K562 (cell line): ENCODE results near the gene PHPT1. TPM values are rescaled to one million over a fixed set of nuclear protein-coding genes. Genes with fewer than 3 reads are reported as not detected.

Experiments used
- ARID2 ChIP-seq: fragments of 450-650 bp; IDR thresholded peaks from 2 replicates; pipeline ENCODE4 v1.6.1; 2017; ENCODE audit warnings: antibody characterized with exemption, mild to moderate bottlenecking
- BACH1 ChIP-seq: fragments of 200-800 bp; sonication (Bioruptor generic); IDR thresholded peaks from 2 replicates; pipeline ENCODE4 v1.6.1; 2016; ENCODE audit warnings: missing genetic modification characterization, missing compliant biosample characterization
- CBFA2T3 ChIP-seq: fragments of 450-650 bp; IDR thresholded peaks from 2 replicates; pipeline ENCODE4 v1.6.1; 2017
- CC2D1A ChIP-seq: fragments of 450-650 bp; IDR thresholded peaks from 2 replicates; pipeline ENCODE4 v1.6.1; 2017; ENCODE audit warnings: mild to moderate bottlenecking
- CXXC5 ChIP-seq: fragments of 250-450 bp; sonication (Bioruptor Pico); IDR thresholded peaks from 2 replicates; pipeline ENCODE4 v1.8.0; 2022; ENCODE audit warnings: inconsistent platforms, mild to moderate bottlenecking, moderate library complexity
- DACH1 ChIP-seq: fragments of 450-650 bp; IDR thresholded peaks from 2 replicates; pipeline ENCODE4 v1.6.1; 2018; ENCODE audit not compliant: partially characterized antibody
- FUS ChIP-seq: fragments of 200-400 bp; formaldehyde crosslinking; optimal IDR thresholded peaks from 2 replicates; pipeline ENCODE3; 2017; ENCODE audit warnings: low read depth, low read length
- GABPB2 ChIP-seq: fragments of 250-450 bp; sonication (Bioruptor Pico); conservative IDR thresholded peaks from 2 replicates; pipeline ENCODE4 v1.5.1; 2021; ENCODE audit warnings: mild to moderate bottlenecking
- GATAD2B ChIP-seq: fragments of 450-650 bp; IDR thresholded peaks from 2 replicates; pipeline ENCODE4 v1.6.1; 2017; ENCODE audit warnings: mild to moderate bottlenecking, borderline replicate concordance
- KDM1A ChIP-seq, 2 experiments: fragments of 450-650 bp; IDR thresholded peaks; 2 replicates each; pipeline ENCODE4 v1.6.1; 2016; ENCODE audit warnings: mild to moderate bottlenecking in 2 of 2
- KLF6 ChIP-seq: fragments of 250-450 bp; sonication (Bioruptor Pico); IDR thresholded peaks from 2 replicates; pipeline ENCODE4 v1.4.0; 2020; ENCODE audit warnings: mild to moderate bottlenecking, moderate library complexity, borderline replicate concordance
- LEF1 ChIP-seq: fragments of 450-650 bp; IDR thresholded peaks from 2 replicates; pipeline ENCODE4 v1.6.1; 2016; ENCODE audit warnings: mild to moderate bottlenecking
- POLR2B ChIP-seq: fragments of 450-650 bp; IDR thresholded peaks from 2 replicates; pipeline ENCODE4 v1.6.1; 2018; ENCODE audit warnings: low read depth; ENCODE audit not compliant: partially characterized antibody
- RAD21 ChIP-seq, 2 experiments: fragments of 250-450 bp in 1 of 2; fragments of 450-650 bp in 1 of 2; sonication (Bioruptor Pico) in 1 of 2; formaldehyde crosslinking in 1 of 2; IDR thresholded peaks in 1 of 2; conservative IDR thresholded peaks in 1 of 2; 2 replicates each; pipeline versions ENCODE4 v1.4.0 to v1.8.0; 2020 to 2022; ENCODE audit warnings: mild to moderate bottlenecking in 2 of 2, moderate library complexity in 1 of 2
- RBM34 ChIP-seq: fragments of 200-400 bp; formaldehyde crosslinking; IDR thresholded peaks from 2 replicates; pipeline ENCODE4 v1.6.1; 2018; ENCODE audit warnings: low read length, borderline replicate concordance; ENCODE audit not compliant: insufficient read depth
- TEAD2 ChIP-seq: fragments of 450-650 bp; IDR thresholded peaks from 2 replicates; pipeline ENCODE4 v1.6.1; 2016; ENCODE audit warnings: missing genetic modification characterization, control low read depth, missing compliant biosample characterization
- TOE1 ChIP-seq, 2 experiments: fragments of 450-650 bp in 1 of 2; sonication (generic) in 1 of 2; formaldehyde crosslinking in 1 of 2; IDR thresholded peaks; 2 replicates each; pipeline versions ENCODE4 v1.7.1 to v1.8.0; 2016 to 2022; ENCODE audit warnings: borderline replicate concordance in 2 of 2, mild to moderate bottlenecking in 2 of 2, antibody characterized with exemption in 1 of 2, inconsistent platforms in 1 of 2, low read depth in 1 of 2, missing genetic modification reagents in 1 of 2, moderate library complexity in 1 of 2
- ZBED1 ChIP-seq: IDR thresholded peaks from 2 replicates; pipeline ENCODE4 v1.6.1; 2014
- ZKSCAN3 ChIP-seq: fragments of 250-450 bp; sonication (Bioruptor Pico); IDR thresholded peaks from 2 replicates; pipeline ENCODE4 v1.4.0; 2020
- ZNF217 ChIP-seq: sonication (generic); formaldehyde crosslinking; IDR thresholded peaks from 2 replicates; pipeline ENCODE4 v1.8.0; 2022; ENCODE audit warnings: mild to moderate bottlenecking, missing genetic modification reagents
- ZNF23 ChIP-seq: fragments of 250-450 bp; sonication (Bioruptor Pico); IDR thresholded peaks from 2 replicates; pipeline ENCODE4 v1.4.0; 2020; ENCODE audit warnings: mild to moderate bottlenecking
- ZNF24 ChIP-seq: fragments of 450-650 bp; IDR thresholded peaks from 2 replicates; pipeline ENCODE4 v1.6.1; 2016
- ZNF76 ChIP-seq: fragments of 250-450 bp; sonication (Bioruptor Pico); IDR thresholded peaks from 2 replicates; pipeline ENCODE4 v1.4.0; 2020; ENCODE audit warnings: mild to moderate bottlenecking, moderate library complexity, borderline replicate concordance
- polyA plus RNA-seq, 8 experiments: library from polyadenylated mRNA; depleted of rRNA in 4 of 8; stranded (reverse) in 5 of 8; unstranded in 3 of 8; fragments of >200 nt; fragmentation: Nextera tagmentation in 2 of 8; fragmentation: Illumina TruSeq in 1 of 8; extraction: Ambion mirVana in 2 of 8; extraction: Trizol in 1 of 8; gene quantifications; 2 replicates each; pipeline versions ENCODE4 v1.2.1 to v1.2.3, GENCODE V29; 2011 to 2014; ENCODE audit warnings: inconsistent platforms in 1 of 8, missing spikeins in 1 of 8
- total RNA-seq, 7 experiments: library from RNA; depleted of rRNA in 6 of 7; stranded (reverse); fragments of >200 nt in 6 of 7; fragmentation: Illumina TruSeq in 2 of 7; extraction: Trizol in 2 of 7; gene quantifications; 2 replicates each; pipeline versions ENCODE4 v1.2.1 to v1.2.3, GENCODE V29; 2011 to 2021; ENCODE audit warnings: low replicate concordance in 1 of 7
- TF ChIP-seq, protein P1 (sequence below), 2 experiments: fragments of 250-450 bp in 1 of 2; fragments of 450-650 bp in 1 of 2; sonication (Bioruptor Pico) in 1 of 2; IDR thresholded peaks; 2 replicates each; pipeline versions ENCODE4 v1.6.1 to v1.8.0; 2016 to 2021; ENCODE audit warnings: mild to moderate bottlenecking in 2 of 2, moderate library complexity in 2 of 2, missing compliant biosample characterization in 1 of 2, missing genetic modification characterization in 1 of 2
- TF ChIP-seq, protein P2 (sequence below): fragments of 200-800 bp; sonication (Bioruptor generic); IDR thresholded peaks from 2 replicates; pipeline ENCODE4 v1.6.1; 2016; ENCODE audit warnings: missing genetic modification characterization, missing compliant biosample characterization

The PHPT1 gene
- total and polyA plus RNA-seq, 9 of the 15 experiments (the other 6 are each of a cell fraction or from before 2014, with no cell fraction given), result 20.9 to 166 (median 129) TPM

DNA sequence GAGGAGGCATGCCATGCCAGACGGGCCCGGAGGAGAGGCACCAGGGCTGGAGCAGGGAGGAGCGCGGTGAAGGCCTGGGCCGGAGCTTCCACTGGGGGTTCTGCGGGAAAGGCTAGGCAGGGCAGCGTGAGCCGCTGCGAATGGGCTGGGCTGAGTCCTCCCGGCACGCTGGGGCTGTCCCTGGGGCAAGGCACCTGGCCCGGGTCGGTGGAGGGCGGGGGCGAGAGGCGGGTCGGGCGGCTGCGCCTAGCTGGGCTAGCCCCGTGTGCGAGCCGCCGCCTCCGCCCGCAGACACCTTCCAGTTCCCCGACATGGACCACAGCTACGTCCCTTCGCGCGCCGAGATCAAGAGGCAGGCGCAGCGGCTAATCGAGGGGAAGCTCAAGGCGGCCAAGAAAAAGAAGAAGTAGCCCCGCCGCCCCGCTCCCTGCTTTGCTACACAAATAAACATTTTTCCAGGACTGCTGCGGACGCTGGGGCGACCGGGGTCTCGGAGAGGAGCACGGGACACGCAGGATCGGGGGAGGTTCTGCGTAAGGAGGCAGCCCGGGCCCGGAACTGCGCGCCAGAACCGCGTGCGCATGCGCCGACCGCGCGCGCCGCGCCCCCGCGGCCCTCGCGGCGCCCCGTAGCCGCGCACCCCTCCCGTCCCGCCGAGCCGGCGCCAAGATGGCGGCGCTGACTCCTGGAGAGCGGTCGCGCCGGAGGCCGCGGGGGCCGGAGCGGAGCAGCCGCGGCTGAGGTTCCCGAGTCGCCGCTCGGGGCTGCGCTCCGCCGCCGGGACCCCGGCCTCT is 41.7 kb upstream of the PHPT1 start, which contains the start of gene RABL6 (continued):
- no peak for TF ChIP-seq TOE1 (IDR thresholded peaks at IDR 0.05; ENCODE audit: borderline replicate concordance)
- TF ChIP-seq TOE1 (CRISPR knock-in tag; IDR thresholded peaks at IDR 0.05; ENCODE audit: borderline replicate concordance, low read depth), result no peak
- no peak for TF ChIP-seq RAD21 (CRISPR knock-in tag; conservative IDR thresholded peaks at IDR 0.05 in 1 of 2, IDR thresholded peaks at IDR 0.05 in 1 of 2)
- TF ChIP-seq CC2D1A, result no peak
- no peak for TF ChIP-seq BACH1 (tag)
- TF ChIP-seq, protein P1, sequence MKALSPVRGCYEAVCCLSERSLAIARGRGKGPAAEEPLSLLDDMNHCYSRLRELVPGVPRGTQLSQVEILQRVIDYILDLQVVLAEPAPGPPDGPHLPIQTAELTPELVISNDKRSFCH (CRISPR knock-in tag; IDR thresholded peaks at IDR 0.05), result no peak
- TF ChIP-seq, protein P1 (tag; IDR thresholded peaks at IDR 0.05), result no peak
- no peak for TF ChIP-seq ZNF23 (CRISPR knock-in tag)
- TF ChIP-seq ZNF76 (CRISPR knock-in tag), result 0 out of 2 replicates have a peak, but pooled peaks have one; percentile 33
- no peak for TF ChIP-seq DACH1
- peak; percentile 98 for TF ChIP-seq CXXC5
- TF ChIP-seq FUS, result no peak
- TF ChIP-seq POLR2B, result peak; percentile 70
- TF ChIP-seq ZNF24, result peak; percentile 39; the same call in 1 of the 2 replicates
- no peak for TF ChIP-seq GABPB2 (CRISPR knock-in tag)
- TF ChIP-seq, protein P2, sequence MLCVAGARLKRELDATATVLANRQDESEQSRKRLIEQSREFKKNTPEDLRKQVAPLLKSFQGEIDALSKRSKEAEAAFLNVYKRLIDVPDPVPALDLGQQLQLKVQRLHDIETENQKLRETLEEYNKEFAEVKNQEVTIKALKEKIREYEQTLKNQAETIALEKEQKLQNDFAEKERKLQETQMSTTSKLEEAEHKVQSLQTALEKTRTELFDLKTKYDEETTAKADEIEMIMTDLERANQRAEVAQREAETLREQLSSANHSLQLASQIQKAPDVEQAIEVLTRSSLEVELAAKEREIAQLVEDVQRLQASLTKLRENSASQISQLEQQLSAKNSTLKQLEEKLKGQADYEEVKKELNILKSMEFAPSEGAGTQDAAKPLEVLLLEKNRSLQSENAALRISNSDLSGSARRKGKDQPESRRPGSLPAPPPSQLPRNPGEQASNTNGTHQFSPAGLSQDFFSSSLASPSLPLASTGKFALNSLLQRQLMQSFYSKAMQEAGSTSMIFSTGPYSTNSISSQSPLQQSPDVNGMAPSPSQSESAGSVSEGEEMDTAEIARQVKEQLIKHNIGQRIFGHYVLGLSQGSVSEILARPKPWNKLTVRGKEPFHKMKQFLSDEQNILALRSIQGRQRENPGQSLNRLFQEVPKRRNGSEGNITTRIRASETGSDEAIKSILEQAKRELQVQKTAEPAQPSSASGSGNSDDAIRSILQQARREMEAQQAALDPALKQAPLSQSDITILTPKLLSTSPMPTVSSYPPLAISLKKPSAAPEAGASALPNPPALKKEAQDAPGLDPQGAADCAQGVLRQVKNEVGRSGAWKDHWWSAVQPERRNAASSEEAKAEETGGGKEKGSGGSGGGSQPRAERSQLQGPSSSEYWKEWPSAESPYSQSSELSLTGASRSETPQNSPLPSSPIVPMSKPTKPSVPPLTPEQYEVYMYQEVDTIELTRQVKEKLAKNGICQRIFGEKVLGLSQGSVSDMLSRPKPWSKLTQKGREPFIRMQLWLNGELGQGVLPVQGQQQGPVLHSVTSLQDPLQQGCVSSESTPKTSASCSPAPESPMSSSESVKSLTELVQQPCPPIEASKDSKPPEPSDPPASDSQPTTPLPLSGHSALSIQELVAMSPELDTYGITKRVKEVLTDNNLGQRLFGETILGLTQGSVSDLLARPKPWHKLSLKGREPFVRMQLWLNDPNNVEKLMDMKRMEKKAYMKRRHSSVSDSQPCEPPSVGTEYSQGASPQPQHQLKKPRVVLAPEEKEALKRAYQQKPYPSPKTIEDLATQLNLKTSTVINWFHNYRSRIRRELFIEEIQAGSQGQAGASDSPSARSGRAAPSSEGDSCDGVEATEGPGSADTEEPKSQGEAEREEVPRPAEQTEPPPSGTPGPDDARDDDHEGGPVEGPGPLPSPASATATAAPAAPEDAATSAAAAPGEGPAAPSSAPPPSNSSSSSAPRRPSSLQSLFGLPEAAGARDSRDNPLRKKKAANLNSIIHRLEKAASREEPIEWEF (CRISPR knock-in tag), result no peak
- no peak for TF ChIP-seq ZNF217 (CRISPR knock-in tag)
- no peak for TF ChIP-seq ZBED1
- no peak for TF ChIP-seq CBFA2T3
- TF ChIP-seq RBM34, result no peak
- TF ChIP-seq LEF1, result no peak
- no peak for TF ChIP-seq TEAD2 (tag)
- TF ChIP-seq ZKSCAN3, result no peak
- no peak for TF ChIP-seq KDM1A (IDR thresholded peaks at IDR 0.05)
- TF ChIP-seq KLF6 (CRISPR knock-in tag), result peak; percentile 53; the same call in 1 of the 2 replicates
- TF ChIP-seq GATAD2B, result peak; percentile 74
- no peak for TF ChIP-seq ARID2
